GM04503 (cell line): ENCODE results near the gene PPM1F.

Source experiments
- DNase-seq: peaks from one replicate; pipeline ENCODE4 v3.0.0-alpha.2; 2012; ENCODE audit warnings: low read depth

The PPM1F gene

DNA sequence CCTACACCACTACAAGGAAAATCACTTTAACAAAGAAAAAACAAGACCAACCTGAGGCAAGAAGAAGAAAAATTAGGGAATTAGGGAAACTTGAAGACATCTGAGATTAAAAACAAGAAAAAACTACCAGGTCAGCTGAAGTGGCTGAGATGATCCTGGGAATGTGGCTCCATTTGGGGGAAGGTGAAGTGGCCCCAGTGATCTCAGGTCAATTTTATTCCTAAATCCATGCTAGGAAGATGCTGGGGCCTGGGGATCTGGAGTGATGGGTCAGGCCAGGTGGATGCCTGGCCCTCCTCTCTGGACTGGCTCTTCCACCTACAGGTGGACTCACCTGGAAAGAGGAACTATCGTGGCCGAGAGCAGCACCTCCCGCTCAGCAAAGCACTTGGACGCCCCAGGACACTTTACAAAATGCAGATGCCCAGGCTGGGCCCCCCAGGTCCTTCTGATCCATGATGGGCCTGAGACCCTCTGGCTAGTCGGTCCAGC is 23.3 kb upstream of the PPM1F start:
- no peak for DNase-seq

DNA sequence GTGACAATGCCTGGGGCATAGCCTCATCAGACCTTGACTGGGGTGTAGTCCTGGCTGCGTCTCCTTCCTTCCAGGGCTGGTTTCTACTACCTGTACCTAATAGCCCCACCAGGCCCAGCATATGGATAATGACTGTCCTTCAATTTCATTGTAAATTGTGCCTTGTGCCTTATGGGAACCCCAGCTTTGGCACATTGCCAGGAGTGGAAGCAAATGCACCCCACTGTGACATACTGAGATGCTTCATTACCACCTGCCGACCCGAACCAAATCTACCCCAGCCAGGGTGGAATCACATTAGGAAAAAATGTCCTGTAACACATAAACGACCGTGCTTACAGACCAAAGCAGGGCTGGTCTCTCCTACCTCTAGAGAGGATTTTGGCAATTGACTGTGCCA is 22.6 kb upstream of the PPM1F start:
- no peak for DNase-seq

DNA sequence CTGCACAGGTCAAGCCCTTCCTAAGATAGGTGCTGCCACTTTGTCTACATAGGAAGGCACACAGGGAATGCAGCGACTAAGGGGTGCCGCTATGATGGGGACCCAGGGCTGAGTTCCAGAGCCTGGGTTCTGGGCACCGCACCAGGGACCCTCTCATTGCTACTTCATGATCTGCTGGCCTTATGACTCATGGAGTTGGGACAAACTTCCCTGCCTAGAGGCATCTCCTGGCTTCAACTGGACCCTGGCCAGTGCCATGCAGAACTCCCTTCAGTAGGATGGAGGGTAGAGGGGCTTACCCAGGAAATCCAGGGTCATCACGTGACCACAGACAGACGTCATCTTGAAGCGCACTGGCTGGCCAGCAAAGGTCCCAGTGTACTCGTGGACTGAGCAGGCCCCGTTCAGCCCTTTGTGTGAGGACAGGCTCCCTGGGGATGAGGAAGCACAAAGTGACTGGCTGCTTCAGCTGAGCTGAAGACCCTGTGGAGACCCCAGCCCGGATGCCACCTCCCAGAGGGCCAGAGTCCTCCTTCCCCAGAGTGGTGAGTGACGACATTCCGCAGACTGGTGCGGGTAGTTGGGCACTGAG is 21.5 kb upstream of the PPM1F start:
- DNase-seq = no peak

DNA sequence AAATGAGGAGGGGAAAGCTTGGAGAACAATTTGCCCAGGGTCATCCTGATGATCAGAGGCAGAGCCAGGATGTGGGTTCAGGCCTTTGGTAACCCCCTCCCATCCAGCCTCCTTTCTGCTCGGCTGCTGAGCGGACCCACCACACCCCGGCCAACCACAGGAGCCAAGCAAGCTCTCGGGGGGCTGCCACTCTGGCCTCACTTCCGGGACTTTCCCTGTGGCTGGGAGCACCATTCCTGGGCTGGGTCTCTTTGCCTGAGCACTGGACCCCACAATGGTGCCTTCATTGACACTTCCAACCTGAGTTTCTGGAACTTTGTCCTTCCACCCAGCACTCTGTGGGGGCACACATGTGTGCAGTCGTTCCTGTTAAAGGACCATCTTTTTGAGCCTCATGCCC is 20.2 kb upstream of the PPM1F start:
- DNase-seq = no peak

DNA sequence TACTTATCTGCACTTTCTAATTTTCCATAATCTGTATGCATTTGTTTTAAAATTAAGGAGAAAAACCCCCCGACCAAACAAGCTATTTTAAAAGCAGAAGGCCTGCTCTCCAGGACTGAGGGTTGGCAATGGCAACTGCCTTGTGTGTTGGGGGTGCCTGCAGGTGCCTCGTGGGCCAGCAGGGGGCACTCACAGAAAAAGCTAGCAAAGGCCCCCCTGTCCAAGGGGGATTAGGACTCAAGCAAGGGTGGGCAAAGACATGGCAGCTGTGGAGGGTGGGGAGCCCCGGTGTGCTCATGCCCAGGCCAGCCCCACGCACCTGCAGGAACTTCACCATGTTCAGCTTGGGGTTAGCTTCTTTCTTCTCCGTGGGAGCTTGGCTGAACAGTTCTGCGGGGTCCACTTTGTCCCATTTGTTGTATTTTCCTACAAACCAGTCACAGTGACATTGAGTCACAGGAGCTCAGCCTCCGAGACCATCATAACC is 19.7 kb upstream of the PPM1F start:
- no peak for DNase-seq

GRCh38 chr22:21971858-21972275 is 19.2 kb upstream of the PPM1F start:
- DNase-seq = no peak

- DNase-seq = no peak
These were observed 18.4 kb upstream of the PPM1F start for GRCh38 chr22:21970800-21971617.

DNA sequence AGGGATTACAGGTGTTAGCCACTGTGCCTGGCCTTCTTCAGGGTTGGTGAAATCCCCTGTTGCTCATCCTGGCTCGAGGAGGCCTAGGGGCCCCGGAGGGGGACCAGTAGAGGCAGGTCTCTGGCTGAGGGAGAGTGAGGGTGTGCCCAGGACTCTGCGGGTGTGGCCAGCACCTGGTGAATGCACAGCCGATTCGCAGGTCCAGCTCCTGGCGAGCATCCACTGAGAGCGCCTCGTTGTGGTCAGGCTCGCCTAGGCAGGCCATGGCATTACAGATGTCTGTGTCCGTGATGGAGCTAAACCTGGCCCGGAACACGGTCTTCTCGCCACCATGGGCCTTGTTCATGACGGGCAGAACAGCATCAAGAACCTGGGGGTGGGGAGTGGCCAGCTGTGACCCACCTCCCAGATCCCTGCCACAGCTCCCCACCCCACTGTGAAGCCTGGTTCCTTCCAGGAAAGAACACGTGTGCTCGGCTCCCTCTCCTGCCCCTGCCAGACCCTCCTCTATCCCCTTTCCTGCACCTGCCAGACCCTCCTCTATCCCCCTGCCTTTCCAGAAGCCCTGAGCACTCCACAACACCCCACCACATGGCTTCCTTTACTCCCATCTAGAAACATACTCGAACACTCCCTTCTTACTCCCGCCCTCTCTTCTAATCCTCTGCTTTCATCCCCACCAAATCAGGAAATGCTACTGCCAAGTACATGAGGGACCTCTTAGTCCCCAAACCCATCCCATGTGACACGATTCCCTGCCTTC is 17.6 kb upstream of the PPM1F start:
- DNase-seq = no peak

DNA sequence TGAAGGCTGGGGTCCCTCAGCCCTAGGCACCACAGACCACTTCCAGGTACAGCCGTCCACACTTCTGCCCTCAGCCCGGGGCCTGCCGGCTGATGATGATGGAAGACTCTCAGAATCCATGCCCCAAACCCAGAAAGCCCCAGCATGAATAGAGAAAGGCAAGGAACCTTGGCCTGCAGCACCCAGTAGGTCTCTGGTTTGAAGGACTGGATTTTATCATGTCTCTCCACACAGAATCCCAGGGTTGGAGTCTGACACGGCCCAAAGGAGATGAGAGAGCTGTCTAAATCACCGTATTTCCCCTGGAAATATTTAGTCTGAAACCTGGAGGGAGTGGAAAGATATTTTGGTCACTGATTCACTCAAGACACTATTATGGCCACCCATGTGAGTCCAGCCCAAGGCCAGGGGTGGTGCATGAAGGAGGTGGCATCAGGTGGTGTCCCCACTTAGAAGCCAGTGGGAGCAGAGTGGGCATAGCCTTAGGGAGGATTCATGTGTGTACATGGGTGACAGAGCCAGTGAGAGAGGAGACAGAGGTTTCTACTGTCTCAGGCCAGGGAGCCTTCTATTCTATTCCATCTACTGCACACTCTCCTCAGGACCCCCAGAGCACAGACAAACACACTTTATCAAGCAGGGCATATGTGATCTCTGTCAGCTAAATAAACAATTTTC is 15.9 kb upstream of the PPM1F start:
- DNase-seq = no peak

GRCh38 chr22:21967693-21968271 is 15.1 kb upstream of the PPM1F start:
- no peak for DNase-seq

DNA sequence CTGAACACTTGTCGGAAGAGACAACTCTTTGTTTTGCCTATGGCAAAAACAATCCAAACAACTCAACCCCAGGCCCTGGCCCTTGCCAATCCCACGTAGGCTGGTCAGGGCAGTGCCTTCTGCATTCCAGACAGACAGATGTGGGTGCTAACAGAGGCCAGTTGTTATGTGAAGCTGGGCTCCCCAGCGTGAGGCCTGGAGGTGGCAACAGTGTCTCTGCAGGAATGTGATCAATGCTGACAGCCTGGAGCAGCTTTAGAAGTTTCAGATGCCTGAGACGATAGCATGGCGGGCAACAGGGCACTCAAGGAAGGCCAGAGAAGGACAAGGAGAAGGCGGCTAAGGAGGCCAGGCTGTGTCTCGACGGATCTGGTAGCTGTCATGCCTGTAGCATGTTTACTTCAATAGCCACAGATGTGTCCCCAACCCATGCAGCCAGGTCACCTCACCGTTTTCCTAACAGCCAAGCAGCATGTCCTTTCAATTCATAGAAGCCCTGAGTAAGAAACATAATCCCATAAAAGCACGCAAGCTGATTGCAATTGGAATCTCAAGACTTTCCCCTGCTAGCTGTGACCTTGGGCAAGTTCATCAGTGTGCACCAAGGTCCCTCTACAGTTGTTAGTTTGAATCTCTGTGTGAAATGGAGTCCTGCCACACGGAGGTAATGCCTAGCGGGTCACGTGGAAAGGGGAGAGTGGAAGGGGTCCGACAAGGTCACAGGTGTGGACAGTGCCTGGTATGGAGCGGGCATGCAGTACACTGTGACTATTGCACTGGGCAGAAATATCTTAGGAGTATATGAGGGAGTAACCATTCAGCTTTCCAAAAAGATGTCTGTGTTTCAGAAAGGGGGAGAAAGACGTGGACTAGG is 14.2 kb upstream of the PPM1F start:
- no peak for DNase-seq

DNA sequence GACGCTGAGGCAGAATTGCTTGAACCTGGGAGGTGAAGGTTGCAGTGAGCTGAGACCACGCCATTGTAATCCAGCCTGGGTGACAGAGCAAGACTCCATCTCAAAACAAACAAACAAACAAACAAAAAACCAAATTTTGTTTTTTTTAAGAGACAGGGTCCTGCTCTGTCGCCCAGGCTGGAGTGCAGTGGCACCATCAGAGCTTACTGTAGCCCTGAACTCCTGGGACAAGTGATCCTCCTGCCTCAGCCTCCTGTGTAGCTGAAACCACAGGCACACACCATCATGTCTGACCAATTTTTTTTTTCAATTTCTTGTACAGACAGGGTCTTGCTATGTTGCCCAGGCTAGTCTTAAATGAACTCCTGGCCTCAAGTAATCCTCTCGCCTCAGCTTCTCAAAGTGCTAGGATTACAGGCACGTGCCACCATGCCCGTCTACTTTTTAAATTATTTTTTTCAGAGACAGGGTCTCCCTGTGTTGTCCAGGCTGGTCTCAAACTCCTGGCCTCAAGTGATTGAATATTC is 13.2 kb upstream of the PPM1F start:
- DNase-seq = no peak

DNA sequence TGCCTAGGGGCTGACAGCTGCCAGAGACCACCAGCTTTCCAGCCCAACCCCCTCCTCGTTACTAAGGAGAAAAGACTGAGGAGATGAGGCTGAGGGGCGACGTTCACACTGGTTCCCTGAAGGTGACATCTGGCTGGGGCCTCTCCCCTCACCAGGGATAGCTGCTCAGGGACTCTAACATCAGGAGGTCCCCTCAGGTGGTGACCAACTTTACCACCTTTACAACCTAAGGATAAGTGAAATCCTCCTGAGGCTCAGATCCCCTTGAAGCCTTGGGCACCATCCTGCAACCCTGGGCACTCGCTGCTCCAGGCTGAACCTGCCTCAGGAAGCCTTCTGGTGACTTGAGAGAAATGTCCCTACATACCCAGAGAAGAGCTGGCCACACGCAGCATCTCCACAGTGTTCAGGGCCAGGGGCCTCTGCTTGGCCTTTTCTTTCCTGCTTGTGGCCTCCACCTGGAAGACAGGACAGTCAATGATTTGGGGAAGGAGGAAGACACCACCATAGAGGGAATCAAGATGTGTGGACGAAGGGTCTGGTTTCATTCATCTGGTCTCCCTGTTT is 12.4 kb upstream of the PPM1F start:
- no peak for DNase-seq

- DNase-seq = no peak
These were observed 11.6 kb upstream of the PPM1F start for GRCh38 chr22:21964234-21964633.

- no peak for DNase-seq
These were observed 11.2 kb upstream of the PPM1F start for GRCh38 chr22:21963790-21964211.

DNA sequence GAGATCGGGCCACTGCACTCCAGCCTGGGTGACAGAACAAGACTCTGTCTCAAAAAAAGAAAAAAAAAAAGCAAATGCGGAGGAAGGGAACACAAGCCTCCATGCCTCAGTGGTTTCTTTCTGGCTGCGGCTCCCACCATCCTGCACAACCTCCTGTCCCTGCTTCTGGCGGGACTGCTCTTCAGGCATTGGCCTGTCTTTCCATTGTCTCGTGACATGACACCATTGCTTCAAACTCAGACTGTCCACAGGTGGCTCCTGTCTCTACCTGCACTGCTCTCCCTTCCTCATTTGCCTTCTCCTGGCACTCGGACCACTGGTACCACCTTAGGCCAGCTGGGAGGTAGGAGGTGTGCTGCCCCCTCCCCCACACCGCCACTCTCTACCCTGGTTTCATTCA is 10.6 kb upstream of the PPM1F start:
- no peak for DNase-seq

DNA sequence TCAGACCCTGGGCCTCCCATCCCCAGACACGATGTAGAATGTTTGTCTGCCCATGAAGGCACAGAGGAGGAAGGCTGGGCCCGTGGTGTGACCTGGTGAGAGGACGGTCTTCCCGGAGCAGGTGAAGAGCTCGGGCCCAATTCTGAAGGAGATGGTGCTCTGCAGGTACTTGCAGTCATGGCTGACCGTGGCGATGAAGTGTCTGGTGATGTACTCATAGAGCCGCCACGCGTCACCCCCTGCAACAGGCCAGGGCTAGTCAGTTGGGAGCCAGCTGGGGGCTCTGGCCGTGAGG is 10.0 kb upstream of the PPM1F start:
- no peak for DNase-seq

DNA sequence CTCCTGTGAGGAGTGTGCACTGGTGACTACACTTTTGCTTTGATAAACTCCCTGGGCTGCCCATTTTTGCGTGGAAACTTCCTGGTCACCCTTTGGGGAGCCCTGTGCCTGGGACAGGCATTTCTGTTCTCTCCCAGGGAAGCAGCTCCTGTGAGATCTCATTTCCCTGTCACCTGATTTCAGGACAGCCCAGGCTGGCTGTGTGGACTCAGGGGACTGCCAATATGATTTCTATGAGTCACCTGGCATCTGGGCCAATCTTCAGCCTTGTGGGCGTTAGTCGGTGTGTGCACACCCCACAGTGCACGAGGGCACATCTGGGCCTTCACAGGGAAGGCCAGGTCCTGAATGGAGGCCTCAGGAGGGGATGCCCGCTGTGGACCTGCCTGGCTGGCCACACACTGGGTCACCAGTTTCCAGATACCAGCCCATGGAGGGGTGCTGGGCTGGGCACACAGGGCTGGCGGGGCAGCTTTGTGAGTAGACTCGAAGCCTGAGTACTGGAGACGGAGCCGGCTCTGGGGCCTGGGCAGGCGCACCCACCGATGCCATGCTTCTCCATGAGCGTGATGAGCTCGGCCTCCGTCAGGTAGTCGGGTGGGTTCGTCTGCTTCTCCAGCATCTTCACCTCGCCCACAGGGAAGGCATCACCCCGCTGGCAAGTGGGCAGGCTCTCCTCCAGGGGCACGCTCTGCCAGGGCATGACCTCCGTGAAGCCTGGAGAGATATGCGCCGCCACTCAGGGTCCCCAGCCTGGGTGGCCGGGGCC is 9.4 kb upstream of the PPM1F start:
- no peak for DNase-seq

DNA sequence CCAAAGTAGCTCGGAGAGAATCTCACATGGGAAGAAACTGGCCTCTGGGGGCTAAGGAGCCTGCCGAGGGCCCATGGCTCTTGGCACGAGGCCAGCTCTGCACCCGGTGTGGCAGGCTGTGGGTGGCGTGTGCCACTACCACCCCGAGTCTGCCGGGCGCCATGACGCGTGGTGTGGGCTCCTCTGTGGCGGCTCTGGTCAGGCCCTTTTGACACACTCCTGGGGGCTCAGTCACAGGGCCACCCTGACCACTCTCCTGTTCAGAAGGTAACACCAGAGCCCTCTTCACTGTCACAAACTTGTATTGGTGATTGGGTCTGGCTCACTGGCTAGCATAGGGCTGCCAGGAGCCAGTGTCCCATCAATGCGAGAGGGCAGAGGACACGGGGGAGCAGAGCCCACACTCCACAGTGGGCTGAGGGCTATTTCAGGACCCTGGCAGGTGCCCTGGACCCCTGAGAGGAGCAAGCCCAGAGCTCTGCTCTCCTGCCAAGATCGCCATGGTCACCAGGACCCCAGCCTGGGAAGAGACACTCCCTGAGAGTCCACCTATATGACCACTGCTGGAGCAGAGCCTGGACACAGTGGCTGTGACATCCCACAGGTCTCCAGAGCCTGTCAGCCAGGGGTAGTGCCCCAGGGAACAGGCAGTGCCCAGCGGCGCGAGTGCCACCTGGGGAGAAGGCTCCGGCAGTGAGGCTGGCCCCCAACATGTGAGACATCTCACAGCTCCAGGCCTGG is 8.6 kb upstream of the PPM1F start:
- DNase-seq = no peak
